ENCODE data around the gene USP40. TPM values are rescaled to one million over a fixed set of nuclear protein-coding genes. Genes with fewer than 3 reads are reported as not detected.

The USP40 gene
- total and polyA plus RNA-seq, 9 of the 15 experiments (the other 6 are each of a cell fraction or from before 2014, with no cell fraction given) = 5.5 to 15.0 (median 9.3) TPM

- Histone ChIP-seq H3K79me2 (ENCODE audit: control insufficient read depth, insufficient read depth, low read length) (no peaks in the 10 kb centered on the region), H3K9me1 (ENCODE audit: control insufficient read depth, insufficient read depth, low read length) (no peaks in the 10 kb centered on the region), H3K9ac (ENCODE audit: insufficient read depth in 1 of 2, low read depth in 2 of 2, low read length in 2 of 2) (peak overlapping the region in 1 of 2 experiments; percentile 58; a peak in 2 of 4 replicates), H3K36me3 (ENCODE audit: control insufficient read depth, insufficient read depth, low read length) (peaks cover 38% of the 10 kb centered on the region; the same call in 2 of the 3 replicates), H3K4me2 (ENCODE audit: insufficient read depth, low read length) (no peak overlapping the region), H3K4me1 (replicated peaks in 1 of 2; ENCODE audit: control insufficient read depth in 2 of 2, insufficient read depth in 2 of 2, low read length in 2 of 2) (no peaks in the 10 kb centered on the region; a peak in 2 of 5 replicates), H2AFZ (ENCODE audit: low read depth, low read length) (no peak overlapping the region), H3K27ac (ENCODE audit: extremely low read depth, low read depth, low read length) (no peak overlapping the region), H4K20me1 (replicated peaks; ENCODE audit: control insufficient read depth, insufficient read depth, low read length) (no peaks in the 10 kb centered on the region), H3K4me3 (no peak overlapping the region), H3K9me3 (replicated peaks; ENCODE audit: control insufficient read depth, insufficient read depth, low read depth, low read length) (no peaks in the 10 kb centered on the region), H3K27me3 (ENCODE audit: control insufficient read depth in 2 of 2, insufficient read depth in 2 of 2, low read length in 2 of 2) (no peaks in the 10 kb centered on the region)
- CTCF ChIA-PET (ENCODE audit: low intra/inter-chr PET ratio) = no interaction called here
- FAIRE-seq (no peak), DNase-seq (ENCODE audit: extremely low read depth in 1 of 4, low spot score in 3 of 4) (no peak), ATAC-seq (no peak)
- POLR2A ChIA-PET = interaction anchor here (0.6 kb wide), 2 partner anchors 254 to 759 kb away, joined by 3 read pairs; no protein-coding TSS in a partner anchor
- no TSS peak for BruUV-seq (replicated peaks)
- TF ChIP-seq HDAC8 (tag; IDR thresholded peaks at IDR 0.05) (no peak), TEAD1 (CRISPR knock-in tag; IDR thresholded peaks at IDR 0.05) (no peak)
- intact Hi-C loops (cut with micrococcal nuclease) (loop anchor here (10.0 kb wide), 1 partner anchor 176 kb away; no protein-coding TSS in a partner anchor), in situ Hi-C loops (cut with MboI) (no loop called here)
- WGBS (ENCODE audit: insufficient coverage, low coverage, missing lambda C conversion rate) = 92% methylated on average over 10 of the region's 17 CpGs
These were observed 126.3 kb downstream of the USP40 start for GRCh38 chr2:233440314-233440713.

GRCh38 chr2:233439191-233439590 is 127.4 kb downstream of the USP40 start:
- Histone ChIP-seq H3K9me1 (ENCODE audit: control insufficient read depth, insufficient read depth, low read length) (no peaks in the 10 kb centered on the region), H3K27ac (ENCODE audit: extremely low read depth, low read depth, low read length) (no peak overlapping the region), H3K36me3 (ENCODE audit: control insufficient read depth, insufficient read depth, low read length) (peaks cover 41% of the 10 kb centered on the region; the same call in 2 of the 3 replicates), H3K27me3 (ENCODE audit: control insufficient read depth in 2 of 2, insufficient read depth in 2 of 2, low read length in 2 of 2) (no peaks in the 10 kb centered on the region), H3K9ac (ENCODE audit: insufficient read depth in 1 of 2, low read depth in 2 of 2, low read length in 2 of 2) (peak overlapping the region in 1 of 2 experiments; percentile 7; a peak in 1 of 4 replicates), H3K4me3 (no peak overlapping the region), H3K9me3 (replicated peaks; ENCODE audit: control insufficient read depth, insufficient read depth, low read depth, low read length) (no peaks in the 10 kb centered on the region), H4K20me1 (replicated peaks; ENCODE audit: control insufficient read depth, insufficient read depth, low read length) (no peaks in the 10 kb centered on the region), H3K4me2 (ENCODE audit: insufficient read depth, low read length) (no peak overlapping the region), H3K79me2 (ENCODE audit: control insufficient read depth, insufficient read depth, low read length) (no peaks in the 10 kb centered on the region), H3K4me1 (replicated peaks in 1 of 2; ENCODE audit: control insufficient read depth in 2 of 2, insufficient read depth in 2 of 2, low read length in 2 of 2) (no peaks in the 10 kb centered on the region; a peak in 2 of 5 replicates), H2AFZ (ENCODE audit: low read depth, low read length) (no peak overlapping the region)
- DNase-seq (ENCODE audit: extremely low read depth in 1 of 4, low spot score in 3 of 4) (no peak), ATAC-seq (no peak), FAIRE-seq (no peak)
- no TSS peak for BruUV-seq (replicated peaks)
- in situ Hi-C loops (cut with MboI) = no loop called here
- CTCF ChIA-PET (ENCODE audit: low intra/inter-chr PET ratio) = no interaction called here
- intact Hi-C loops (cut with micrococcal nuclease) = no loop called here
- POLR2A ChIA-PET = no interaction called here
- TF ChIP-seq TCF3 (CRISPR knock-in tag; IDR thresholded peaks at IDR 0.05) = 0 out of 2 replicates have a peak, but pooled peaks have one; percentile 10
- TF ChIP-seq CBX8 (IDR thresholded peaks at IDR 0.05; ENCODE audit: borderline replicate concordance, extremely low read depth, low read depth, low read length, poor library complexity, severe bottlenecking) = no peak
- WGBS (ENCODE audit: insufficient coverage, low coverage, missing lambda C conversion rate) = 70% methylated on average over 6 of the region's 9 CpGs
